ENCODE results near the gene DBNDD2.

Gene DBNDD2

DNA sequence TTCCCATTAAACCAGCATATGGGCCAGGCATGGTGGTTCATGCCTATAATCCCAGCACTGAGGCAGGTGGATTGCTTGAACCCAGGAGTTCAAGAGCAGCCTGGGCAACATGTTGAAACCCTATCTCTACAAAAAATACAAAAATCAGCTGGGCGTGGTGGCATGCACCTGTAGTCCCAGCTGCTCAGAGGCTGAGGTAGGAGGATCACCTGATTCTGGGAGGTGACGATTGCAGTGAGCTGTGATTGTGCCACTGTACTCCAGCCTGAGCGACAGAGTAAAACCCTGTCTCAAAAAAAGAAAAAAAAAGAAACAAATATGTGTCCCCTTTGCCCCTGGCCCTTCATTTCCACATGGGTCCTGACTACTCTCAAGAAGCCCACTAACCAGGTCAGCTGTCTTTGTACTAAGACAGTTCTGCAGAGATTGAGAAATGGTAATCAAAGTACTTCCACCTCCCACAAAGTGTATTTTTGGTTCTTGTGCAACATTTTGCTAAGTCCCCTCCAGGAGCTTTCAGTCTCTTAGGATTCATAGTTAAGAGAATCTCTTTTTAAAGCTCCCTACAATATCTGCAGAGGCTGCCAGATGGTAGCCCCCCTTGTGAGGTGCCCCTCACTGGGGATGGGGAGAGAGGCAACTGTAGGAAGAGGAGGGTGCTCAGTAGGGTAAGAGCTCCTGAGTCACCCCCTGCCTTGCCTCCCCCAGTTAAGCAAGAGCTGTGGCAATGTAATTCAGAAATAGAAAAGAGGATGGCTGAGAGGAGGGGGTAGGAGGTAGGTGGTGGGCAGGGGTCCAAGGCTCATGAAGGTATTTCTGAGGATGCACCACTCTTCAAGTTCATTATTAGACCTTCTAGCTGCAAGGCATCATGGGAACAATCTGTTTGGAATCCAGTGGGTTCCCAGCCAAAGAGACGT lies 44.9 kb downstream of the DBNDD2 start:
- TF ChIP-seq, protein P1, sequence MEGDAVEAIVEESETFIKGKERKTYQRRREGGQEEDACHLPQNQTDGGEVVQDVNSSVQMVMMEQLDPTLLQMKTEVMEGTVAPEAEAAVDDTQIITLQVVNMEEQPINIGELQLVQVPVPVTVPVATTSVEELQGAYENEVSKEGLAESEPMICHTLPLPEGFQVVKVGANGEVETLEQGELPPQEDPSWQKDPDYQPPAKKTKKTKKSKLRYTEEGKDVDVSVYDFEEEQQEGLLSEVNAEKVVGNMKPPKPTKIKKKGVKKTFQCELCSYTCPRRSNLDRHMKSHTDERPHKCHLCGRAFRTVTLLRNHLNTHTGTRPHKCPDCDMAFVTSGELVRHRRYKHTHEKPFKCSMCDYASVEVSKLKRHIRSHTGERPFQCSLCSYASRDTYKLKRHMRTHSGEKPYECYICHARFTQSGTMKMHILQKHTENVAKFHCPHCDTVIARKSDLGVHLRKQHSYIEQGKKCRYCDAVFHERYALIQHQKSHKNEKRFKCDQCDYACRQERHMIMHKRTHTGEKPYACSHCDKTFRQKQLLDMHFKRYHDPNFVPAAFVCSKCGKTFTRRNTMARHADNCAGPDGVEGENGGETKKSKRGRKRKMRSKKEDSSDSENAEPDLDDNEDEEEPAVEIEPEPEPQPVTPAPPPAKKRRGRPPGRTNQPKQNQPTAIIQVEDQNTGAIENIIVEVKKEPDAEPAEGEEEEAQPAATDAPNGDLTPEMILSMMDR (IDR thresholded peaks at IDR 0.05; ENCODE audit: extremely low read depth, missing control alignments), result no peak
- no peak for DNase-seq (ENCODE audit: low spot score)

DNA sequence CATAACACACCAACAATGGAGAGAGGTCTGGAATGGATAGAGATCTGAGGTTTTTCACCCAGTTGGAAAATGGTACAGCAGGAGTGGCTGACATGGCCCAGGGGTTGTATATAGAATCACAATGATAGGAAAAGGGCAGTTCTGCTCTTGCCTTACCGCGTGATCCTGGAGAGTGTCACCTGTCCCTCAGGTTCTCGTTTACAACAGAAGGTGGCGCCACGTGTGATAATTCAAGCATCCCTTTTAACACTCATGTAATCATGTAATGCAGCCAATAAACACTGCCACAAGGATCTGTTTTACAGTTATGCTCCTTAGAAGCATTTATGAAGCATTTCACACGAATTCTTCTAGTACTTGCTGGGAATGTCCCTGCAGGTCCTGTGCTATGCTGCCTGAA lies 48.5 kb downstream of the DBNDD2 start:
- TF ChIP-seq, protein P1 (IDR thresholded peaks at IDR 0.05; ENCODE audit: extremely low read depth, missing control alignments), result peak; percentile 46
- peak; percentile 43 for DNase-seq (ENCODE audit: low spot score)

- TF ChIP-seq, protein P1 (IDR thresholded peaks at IDR 0.05; ENCODE audit: extremely low read depth, missing control alignments), result no peak
- DNase-seq (ENCODE audit: low spot score), result no peak
Measured at GRCh38 chr20:45459606-45460005, 51.5 kb downstream of the DBNDD2 start.
